Transverse colon (tissue), 3 donors: ENCODE data around the gene RBM24.

Experiments
- EP300 ChIP-seq: sonication (generic); formaldehyde crosslinking; IDR thresholded peaks from one replicate; pipeline ENCODE4 v1.6.1; 2017; ENCODE audit warnings: antibody characterized with exemption, low read depth
- TF ChIP-seq, protein P1 (sequence below), 5 experiments: fragments of 200-600 bp in 3 of 5; fragments of 450-650 bp in 2 of 5; sonication (generic) in 3 of 5; IDR thresholded peaks; 1 replicate in 2 of 5; 2 replicates in 3 of 5; pipeline ENCODE4 v1.5.1; 2016 to 2017; ENCODE audit warnings: antibody characterized with exemption in 5 of 5, inconsistent platforms in 3 of 5, mild to moderate bottlenecking in 2 of 5, moderate library complexity in 1 of 5

DNA sequence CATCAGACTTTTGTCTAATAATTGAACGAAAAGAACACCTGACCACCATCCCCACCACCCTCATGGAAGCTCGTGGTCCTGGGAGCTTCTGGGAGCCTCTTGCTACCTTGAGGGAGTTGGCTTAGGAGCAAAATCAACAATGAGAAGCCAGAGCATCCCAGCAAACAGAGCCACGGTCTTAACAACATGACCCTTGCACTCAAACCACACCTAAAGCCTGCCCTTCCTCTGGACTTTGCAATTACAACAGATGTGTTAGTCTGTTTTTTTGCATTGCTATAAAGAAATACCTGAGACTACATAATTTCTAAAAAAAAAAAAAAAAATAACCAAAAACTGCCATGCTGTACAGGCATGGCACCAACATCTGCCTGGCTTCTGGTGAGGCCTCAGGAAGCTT is 9.5 kb upstream of the RBM24 start:
- TF ChIP-seq, protein P1, sequence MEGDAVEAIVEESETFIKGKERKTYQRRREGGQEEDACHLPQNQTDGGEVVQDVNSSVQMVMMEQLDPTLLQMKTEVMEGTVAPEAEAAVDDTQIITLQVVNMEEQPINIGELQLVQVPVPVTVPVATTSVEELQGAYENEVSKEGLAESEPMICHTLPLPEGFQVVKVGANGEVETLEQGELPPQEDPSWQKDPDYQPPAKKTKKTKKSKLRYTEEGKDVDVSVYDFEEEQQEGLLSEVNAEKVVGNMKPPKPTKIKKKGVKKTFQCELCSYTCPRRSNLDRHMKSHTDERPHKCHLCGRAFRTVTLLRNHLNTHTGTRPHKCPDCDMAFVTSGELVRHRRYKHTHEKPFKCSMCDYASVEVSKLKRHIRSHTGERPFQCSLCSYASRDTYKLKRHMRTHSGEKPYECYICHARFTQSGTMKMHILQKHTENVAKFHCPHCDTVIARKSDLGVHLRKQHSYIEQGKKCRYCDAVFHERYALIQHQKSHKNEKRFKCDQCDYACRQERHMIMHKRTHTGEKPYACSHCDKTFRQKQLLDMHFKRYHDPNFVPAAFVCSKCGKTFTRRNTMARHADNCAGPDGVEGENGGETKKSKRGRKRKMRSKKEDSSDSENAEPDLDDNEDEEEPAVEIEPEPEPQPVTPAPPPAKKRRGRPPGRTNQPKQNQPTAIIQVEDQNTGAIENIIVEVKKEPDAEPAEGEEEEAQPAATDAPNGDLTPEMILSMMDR (IDR thresholded peaks at IDR 0.05): no peak
- TF ChIP-seq EP300: no peak
